HS-27A (cell line): ENCODE data around the gene PTGIS.

Source experiments
- DNase-seq: peaks from one replicate; pipeline ENCODE4 v3.0.0-alpha.2; 2012; ENCODE audit warnings: low read depth, missing footprints

The PTGIS gene

GRCh38 chr20:49529470-49529869 lies 38.5 kb downstream of the PTGIS start:
- DNase-seq = no peak

GRCh38 chr20:49526568-49526967 lies 41.4 kb downstream of the PTGIS start:
- DNase-seq = no peak

- DNase-seq = no peak
These were observed 41.9 kb downstream of the PTGIS start for GRCh38 chr20:49526056-49526455.

- no peak for DNase-seq
These were observed 44.1 kb downstream of the PTGIS start for GRCh38 chr20:49523767-49524360.

GRCh38 chr20:49521356-49521755 lies 46.6 kb downstream of the PTGIS start:
- no peak for DNase-seq

GRCh38 chr20:49519777-49520359 lies 48.1 kb downstream of the PTGIS start:
- DNase-seq = no peak

- no peak for DNase-seq
These were observed 48.7 kb downstream of the PTGIS start for GRCh38 chr20:49519212-49519712.

GRCh38 chr20:49518576-49518975 lies 49.4 kb downstream of the PTGIS start:
- no peak for DNase-seq

GRCh38 chr20:49517805-49518100 lies 50.2 kb downstream of the PTGIS start:
- DNase-seq = no peak

GRCh38 chr20:49516916-49517804 lies 50.8 kb downstream of the PTGIS start:
- DNase-seq = no peak

GRCh38 chr20:49515586-49515985 lies 52.4 kb downstream of the PTGIS start:
- DNase-seq = no peak

GRCh38 chr20:49513517-49513916 lies 54.4 kb downstream of the PTGIS start:
- DNase-seq = no peak

GRCh38 chr20:49513009-49513408 lies 54.9 kb downstream of the PTGIS start:
- DNase-seq = no peak

- no peak for DNase-seq
These were observed 56.0 kb downstream of the PTGIS start for GRCh38 chr20:49511788-49512525.

GRCh38 chr20:49510562-49511122 lies 57.3 kb downstream of the PTGIS start:
- peak; percentile 91 for DNase-seq

- peak; percentile 14 for DNase-seq
These were observed 59.3 kb downstream of the PTGIS start for GRCh38 chr20:49508435-49509199.

GRCh38 chr20:49507741-49508434 lies 60.0 kb downstream of the PTGIS start:
- DNase-seq = no peak

GRCh38 chr20:49505518-49505917 lies 62.4 kb downstream of the PTGIS start:
- DNase-seq = no peak

GRCh38 chr20:49503176-49503575 lies 64.8 kb downstream of the PTGIS start:
- DNase-seq = no peak

GRCh38 chr20:49501917-49502316 lies 66.0 kb downstream of the PTGIS start:
- DNase-seq = peak; percentile 17

GRCh38 chr20:49497398-49497669 lies 70.6 kb downstream of the PTGIS start:
- no peak for DNase-seq
